ENCODE results near the gene HDAC4.

Gene HDAC4

DNA sequence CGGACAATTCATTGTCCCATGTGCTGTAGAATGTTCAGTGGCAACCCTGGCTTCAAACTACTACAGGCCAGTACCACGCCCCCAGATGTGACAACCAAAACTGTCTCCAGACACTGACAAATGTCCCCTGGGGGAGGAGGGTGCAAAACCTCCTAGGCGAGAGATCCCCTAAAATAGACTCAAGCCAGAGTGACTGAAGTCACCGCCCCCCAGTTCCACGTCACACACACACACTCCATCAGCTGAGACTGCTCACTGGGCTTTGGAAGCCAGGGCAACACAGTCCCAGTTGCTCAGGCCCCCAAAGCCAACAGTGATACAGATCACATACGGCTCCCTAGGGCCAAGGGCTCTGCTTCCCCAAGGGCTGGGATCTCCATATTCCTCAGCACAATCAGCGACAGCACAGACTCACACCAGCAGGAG lies 19.1 kb downstream of the HDAC4 start:
- DNase-seq, result no peak

DNA sequence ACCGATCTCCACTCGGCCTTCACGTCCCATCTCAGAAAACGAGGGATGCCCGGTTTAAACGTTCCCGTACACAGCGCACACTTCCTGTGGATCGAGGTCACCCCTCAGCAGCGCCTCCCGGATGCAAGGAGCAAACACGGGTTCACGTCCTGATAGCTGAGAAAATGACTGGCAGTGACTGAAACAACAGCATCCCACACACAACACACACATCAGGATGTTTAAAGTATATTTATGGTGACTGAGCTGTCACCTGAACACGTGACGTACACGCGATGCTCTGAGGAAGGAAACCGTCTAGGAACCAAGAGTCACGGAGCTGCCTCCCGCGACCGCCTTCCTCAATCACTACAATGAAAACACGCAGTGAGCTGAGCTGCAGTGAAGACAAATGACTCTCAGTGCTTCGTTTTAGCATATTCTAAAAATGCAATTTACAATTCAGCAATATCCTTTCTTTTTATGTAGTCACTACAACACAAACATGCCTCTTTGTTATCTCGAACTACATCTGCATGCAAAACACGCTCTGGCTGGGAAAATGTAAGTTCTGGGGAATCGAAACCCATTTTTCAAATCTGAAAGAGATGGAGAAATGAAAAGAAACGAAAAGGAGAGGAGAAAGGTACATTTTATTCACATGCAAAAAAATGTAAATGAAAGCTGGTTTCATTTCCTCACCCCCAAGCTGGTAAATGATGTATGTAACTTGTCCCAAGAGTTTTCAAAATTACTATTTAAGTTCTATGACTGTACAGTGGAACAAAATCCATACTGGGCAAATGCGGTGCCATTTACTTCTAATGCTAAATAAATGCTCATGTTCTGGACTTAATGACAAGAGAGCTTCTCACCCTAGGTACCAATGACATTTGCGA lies 19.8 kb downstream of the HDAC4 start:
- no peak for DNase-seq

DNA sequence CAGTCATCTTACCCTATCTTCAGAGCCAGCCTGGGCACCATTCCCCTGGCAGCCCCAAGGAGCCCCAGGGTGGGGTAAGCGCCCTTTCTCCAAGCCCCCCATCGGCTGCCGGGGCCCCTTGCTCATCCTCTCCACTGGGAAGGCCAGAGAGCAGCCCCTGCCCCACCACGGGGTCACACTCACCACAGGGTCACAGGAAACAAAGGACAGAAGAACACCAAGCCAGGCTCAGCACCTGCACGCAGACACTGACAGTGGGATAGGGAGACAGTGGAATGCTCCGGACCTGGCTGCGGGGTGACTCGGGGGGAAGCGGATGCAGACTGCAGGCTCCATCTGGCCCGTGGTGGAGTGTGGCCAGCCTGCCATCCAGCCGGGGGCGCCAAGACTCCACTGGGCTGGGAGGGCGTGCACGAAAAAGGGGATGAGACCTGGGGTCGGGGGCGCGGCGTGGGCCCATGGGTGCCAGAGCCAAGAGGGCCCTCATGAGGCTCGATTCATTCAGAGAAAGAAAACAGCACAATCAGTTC lies 21.1 kb downstream of the HDAC4 start:
- no peak for DNase-seq

DNA sequence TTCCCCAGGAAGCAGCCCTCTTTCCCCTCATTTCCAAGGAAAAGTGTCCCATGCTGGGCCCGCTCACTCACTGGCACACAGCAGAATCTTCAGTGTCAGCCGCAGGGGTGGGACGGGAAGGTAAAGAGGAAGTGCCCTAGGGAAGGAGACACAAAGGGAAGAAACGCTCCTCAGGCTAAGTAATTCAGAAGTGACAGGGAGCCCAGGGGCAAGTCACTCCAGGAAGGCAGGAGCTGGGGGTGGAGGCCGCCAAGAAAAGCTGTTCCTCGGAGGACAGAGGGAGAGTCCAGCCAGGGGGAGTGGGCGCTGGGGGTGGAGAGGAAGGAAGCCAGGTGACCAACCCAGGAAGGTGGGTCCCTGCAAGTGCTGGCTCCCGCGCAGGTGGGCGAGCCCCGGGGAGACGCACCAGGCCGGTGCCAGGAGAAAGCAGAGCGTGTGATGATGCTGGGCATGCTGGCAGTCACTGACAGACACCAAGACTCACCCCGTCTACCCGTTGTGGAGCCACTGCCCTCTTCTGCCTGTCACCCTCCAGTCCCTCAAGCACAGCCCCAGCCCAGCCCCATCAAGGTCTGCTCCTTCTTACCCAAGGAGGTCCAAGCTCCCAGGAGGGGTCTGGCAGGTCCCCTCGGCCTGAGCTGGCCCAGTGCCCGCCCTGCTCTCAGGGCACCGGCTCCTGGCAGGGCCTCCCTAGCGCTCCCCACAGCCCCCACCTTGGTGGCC lies 21.7 kb downstream of the HDAC4 start:
- no peak for DNase-seq

DNA sequence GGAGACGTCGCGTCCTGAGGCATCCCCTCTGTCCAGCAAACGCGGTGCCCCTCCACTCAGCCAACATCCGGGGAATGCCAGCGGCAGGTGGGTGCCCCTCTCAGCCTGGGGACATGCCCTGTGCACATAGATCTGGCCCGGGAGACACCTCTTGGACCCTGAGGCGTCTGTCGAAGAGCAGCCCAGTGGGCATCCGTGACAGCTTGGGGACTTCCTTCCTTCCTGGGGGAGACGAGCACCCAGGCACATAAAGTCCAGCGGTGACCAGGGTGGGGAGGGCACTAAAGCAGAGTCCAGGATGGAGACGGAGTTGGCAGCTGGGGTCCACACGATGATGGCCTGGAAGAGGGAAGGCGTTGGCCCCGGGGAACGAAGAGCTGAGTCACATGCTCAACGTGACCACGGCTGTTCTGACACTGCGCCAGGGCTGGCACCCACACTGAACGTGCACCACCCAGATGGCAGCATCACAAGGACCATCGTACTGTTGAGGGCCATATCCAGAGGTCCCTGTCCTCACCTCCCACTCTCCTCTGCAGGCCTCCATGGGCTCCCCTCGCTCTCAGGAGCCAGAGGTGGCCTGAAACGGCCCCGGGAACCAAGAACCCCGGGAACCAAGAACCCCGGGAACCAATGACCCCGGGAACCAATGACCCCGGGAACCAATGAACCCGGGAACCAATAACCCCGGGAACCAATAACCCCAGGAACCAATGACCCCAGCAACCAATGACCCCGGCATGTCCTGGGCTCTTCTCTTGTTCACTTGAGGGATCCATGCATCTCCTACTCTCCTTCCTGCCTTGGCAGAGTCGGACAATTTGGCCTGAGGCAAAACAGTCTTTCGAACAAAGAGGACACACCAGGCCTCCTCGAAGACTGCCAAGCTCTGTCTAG lies 22.6 kb downstream of the HDAC4 start:
- DNase-seq, result no peak

DNA sequence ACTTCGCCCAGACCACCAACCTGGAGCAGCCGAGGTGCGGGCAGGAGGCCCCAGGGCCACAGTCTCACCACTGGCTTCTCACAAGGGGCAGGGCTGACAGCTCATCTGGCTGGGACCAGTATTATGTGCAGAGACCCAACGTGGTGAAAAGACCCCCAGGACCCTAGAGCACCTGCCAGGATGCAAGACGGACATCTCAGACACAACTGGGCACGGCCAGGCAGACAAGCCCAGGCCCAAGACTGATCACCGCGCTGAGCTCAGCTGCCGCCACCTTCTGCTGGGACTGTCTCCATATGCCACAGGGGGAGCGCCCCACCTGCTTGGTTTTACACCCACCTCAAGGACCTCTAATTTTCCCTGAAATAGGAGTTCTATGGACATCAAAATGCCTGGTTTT lies 23.2 kb downstream of the HDAC4 start:
- no peak for DNase-seq

DNA sequence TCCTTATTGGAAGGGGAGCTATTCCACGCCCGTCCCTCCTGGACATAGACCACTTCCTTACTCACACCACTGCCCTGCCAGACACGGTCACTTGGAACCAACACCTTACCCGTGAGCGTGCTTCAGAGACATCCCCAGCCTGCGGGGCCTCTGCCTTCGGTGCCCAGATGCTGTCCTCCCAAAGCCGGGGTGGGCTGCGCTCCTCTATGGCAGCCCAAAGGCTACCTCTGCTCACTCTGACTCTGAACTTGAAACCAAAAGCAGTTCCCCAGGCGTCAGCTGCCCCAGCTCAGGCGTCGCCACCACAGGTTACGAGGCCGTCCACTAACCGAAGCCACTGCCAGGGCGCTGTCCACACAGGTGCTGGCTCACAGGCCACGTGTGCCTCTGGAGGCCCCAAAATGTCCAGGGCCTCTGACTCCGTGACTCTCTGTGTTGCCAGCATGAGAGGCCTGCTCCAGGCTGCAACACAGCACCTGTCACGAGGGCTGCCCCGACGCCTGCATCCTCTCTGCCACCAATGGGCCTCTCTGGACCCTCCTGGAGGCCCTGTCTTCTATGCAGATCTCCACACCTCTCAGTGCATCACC lies 23.8 kb downstream of the HDAC4 start:
- DNase-seq, result no peak

DNA sequence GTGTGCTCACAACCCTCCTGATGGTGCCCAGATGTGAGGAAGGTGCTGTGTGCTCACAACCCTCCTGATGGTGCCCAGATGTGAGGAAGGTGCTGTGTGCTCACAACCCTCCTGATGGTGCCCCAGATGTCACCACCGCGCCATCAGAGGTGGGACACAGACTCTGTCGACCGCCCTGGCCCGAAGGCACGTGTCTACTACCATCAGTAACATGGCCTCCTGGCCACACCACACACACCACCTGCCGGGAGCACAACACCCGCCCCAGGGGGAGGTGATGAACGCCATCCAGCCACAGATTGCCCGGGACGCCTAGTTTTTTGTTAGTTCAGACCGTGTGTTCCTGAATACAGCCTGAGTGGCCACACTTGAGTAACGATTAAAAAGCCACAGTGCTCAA lies 24.5 kb downstream of the HDAC4 start:
- DNase-seq, result no peak

DNA sequence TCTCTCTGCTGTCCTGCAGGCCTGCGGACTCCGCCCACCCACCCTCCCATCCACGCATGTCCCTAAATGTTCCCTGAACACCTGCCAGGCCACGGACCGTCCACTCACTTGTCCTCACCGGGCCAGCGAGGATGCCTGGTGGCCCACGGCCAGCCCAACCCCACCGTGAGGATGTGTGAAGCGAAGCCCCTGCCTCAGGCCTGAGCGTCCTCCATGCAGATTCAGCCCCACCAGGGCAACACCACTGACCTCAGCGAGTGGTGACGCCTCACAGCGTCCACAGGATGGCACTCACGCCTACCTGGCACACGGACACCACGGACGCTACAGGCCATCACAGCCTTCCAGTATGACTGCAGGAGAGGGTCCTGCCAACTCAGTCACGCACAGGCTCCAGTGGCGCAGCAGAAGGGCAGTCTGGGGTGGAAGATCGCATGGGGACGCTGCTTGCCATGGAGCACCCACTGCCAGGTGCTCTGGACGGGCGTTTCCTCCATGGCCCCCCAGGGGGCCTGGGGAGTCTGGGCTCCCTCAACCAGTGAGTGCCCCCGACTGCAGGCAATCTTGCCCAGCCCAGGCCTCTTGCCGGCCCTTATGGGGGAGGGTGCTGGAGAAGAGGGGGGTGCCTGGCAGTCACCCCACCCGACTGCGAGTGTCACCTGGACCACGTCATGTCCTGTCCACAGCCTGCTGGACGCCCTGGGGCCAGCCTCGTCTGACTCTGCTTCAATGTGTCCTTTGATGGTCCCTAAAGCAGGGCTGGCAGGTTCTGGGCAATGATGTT lies 25.4 kb downstream of the HDAC4 start:
- DNase-seq, result no peak

DNA sequence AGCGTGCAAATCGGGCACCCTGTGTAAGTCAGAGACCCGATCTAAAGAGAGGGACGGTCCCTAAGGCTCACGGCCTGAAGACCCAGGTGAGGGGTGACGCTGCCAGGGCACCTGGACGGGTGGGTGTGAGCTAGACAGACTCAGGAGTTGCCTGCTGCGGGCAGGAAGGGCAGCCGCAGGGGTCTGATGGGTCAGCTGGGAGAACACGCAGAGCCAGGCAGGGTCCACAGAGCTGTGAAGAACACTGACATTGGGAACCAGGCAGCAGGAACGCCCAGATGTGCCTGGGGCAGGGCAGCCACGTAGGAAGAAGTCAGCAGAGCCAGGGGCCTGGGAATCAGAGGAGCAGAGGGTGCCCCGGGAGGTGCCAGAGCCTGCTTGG lies 25.9 kb downstream of the HDAC4 start:
- DNase-seq, result no peak

DNA sequence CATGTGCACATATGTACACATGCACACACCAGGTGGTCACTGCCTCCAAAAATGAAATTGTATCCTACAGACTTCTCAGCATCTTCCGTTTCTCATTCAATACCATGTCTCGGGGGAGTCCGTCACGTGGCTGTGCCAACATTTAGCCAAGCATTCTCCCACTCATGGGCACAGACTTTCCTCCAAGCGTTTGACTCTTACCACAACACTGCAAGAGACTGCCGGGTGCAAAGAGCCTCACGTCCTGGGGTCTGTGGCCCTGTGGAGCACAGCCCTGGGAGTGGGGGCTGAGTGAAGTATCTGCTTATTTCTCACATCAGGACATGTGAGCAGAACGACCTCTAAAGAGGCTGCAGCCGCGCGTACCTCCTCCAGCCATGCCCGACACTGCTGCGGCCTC lies 28.0 kb downstream of the HDAC4 start:
- no peak for DNase-seq

DNA sequence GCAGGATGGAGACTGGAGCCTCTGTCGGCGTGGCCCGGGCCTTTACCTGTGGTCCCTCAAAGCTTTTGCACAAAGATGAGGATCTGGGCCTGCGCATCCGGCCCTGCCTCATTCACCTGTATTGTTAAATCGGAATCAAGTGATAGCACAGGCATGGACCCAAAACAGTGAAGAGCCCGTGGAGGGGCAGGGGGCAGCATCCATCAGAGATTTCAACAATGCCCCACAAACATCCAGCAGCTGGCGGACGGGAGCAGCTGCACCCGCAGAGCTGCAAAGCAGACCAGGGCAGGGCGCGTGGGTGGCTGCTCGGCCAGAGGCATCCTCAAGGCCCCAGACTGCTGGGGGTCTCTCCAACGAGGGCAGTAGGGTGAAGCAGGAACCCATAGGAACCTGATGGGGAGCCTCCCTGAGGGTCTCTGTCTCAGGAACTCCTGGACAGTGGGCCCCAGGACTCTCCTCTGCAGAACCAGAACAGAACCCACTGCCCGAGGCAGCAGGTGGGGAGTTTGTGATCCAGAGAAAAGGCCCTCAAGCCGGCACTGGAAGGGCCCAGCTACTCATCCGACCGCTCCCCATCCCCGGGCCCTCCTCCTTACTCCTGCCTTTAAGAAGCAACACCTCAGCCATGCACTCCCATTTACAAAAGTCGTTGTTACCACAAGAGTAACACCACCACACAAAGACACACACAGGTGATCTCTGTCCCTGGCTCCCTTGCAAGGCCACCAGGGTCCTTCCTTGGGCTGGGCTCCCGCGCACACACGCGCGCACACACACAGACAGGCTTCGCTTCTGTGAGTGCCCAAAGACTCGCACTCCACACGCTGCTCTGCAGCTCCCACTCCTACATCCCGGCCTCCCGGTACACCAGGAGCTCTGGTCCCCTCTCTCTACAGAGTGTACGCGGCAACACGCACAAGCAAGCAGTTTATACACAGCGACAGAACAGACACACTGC lies 28.8 kb downstream of the HDAC4 start:
- no peak for DNase-seq

DNA sequence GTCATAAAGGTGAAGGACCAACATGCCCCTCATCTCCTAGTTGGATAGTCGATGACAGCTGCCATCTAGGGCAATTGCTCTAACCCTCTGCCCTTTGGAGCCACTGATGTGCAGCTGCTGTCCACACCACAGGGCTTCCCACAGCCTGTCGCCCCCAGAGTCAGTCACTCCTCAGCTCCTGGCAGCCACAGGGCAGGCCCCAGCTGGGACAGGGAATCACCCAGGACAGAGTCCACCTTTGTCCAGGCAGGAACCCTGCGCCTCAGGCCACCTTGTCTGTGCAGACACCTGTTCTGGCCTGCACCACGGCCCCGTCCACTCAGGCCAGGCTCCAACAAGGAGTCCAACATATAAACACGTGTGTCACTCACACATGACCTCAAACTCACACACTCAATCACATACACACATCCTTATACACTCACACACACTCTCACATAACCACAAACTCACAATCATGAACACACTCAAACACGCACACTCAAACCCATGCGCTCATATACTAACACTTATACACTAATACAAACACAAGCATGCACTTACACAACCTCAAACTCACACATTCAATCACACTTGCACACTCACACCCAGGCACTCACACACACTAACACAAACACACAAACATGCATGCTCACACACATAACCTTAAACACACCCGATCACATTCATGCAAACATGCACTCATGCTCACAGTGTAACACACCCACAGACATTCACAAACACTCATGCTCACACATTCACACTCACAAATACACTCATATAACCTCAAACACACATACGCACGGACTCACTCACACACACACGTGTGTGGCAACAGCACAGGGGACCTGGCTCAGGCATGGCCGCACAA lies 29.7 kb downstream of the HDAC4 start:
- no peak for DNase-seq

DNA sequence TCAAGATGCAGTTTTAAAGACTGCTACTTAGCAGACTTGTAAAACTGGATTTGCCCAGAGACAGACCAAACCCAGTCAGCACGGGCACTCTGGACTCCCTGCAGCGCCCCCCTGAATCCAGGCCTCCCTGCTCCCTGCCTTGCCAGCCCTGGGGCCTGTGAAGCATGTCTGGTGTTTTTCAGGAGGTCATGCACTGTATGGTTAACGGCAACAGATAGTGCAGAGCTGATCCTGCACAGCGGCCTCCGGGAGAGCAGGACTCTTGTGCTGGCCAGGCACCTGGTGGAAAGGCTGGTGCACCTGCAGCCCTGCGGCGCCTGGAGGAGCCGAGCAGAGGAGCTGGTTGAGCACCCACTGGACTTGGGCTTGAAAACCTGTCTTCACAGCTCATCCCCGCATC lies 30.4 kb downstream of the HDAC4 start:
- DNase-seq, result no peak

DNA sequence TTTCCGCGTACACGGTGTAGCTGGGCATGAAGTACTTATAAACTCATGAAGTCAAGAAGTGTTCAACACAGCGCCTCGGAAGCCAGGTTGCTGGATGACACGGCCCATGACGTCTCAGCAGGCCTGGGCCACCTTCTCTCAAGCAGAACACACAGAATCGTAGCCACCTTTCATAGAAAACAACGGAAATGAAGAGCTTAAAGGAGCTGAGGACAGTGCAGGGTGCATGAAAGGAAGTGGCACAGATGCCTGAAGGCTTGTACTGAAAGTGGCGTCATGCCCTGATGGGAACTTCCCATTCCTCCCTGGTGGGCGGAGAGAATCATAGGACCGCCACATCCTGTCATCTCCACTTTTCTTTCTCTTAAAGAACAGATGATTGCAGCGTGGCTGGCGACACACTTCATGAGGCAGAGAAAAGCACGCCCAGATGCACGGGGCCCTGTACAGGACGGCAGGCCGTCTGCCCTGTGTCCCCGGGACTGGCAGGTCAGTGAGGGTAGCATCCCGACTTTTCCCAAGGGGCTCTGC lies 31.1 kb downstream of the HDAC4 start:
- no peak for DNase-seq

DNA sequence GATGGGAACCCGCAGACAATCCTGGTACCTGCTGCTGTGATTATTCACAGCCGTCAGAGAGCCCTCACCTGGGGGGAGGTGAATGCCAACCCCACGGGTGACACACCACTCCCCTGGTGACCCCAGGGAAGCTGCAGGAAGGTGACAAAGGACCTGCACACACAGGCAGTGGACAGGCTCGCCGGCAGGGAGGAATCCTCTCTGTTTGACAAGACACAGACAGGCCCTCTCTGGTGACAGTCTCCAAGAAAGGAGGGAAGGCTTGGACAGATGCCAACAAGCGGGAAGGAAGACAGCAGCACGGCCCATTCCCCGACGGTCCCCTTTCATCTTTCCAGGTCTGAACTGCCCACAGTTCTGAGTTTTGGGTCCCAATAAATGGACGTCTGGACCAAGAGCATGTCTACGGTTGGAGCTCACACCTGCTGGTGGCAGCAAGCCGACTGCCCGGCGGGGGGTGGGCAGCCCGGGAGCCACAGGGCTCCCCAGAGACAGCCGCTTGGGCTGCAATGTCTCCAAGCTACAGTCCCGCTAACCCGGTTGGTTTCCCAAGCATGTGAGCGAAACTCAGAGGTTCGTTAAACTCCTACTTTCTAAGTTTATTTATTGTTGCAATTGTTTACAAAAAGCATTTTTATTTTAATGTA lies 31.8 kb downstream of the HDAC4 start:
- no peak for DNase-seq

DNA sequence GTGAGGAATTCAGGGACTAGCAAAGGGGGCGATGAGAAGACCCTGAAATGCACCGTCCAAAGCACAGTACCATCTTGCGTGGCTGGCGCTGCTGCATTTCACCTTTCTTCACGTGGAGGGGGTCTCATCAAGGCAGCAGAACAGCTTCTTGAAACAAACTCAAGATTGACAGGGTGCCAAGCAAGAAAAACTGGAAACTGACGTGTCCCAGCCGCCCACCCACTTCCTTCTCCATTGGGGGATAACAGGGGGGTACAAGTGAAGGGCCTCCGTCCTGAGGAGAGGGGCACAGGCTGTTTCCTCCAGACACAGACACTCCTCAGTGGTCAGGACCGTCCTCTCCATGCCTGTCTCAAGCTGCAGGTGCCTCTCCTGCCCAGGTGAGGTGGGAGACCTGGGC lies 32.5 kb downstream of the HDAC4 start:
- DNase-seq, result no peak

DNA sequence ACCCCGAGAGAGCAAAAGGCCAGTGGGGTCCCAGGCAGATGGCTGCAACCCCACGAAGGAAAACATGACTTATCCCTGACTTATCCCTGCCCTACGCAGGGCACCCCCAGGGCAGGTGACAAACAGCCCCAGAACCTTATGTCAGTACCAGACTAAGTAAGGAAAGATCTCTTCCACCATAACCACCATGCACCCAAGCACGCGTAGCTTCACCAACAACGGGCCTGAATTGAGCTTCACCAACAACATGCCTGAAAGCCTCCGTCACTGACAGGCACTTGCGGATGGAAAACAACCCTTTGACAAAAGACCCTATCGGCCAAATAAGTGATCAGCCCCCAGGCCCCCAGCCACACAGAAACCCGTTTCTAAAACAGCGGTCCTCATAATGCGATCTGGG lies 34.1 kb downstream of the HDAC4 start:
- DNase-seq, result no peak
